Activated B cell treated with CpG ODN at 0.5 μM for 24 hours (primary cell): ENCODE measurements around the gene SMTN. TPM values are rescaled to one million over a fixed set of nuclear protein-coding genes. Genes with fewer than 3 reads are reported as not detected.

Source experiments
- ATAC-seq: fragments of 200-7000 bp; cut with Tn5 transposase; one replicate; pipeline ENCODE4 v1.10.0; 2021; ENCODE audit warnings: low read depth, mild to moderate bottlenecking, moderate library complexity
- CTCF ChIA-PET: fragments of 350-600 bp; sonication (Branson Sonifier 250); formaldehyde crosslinking; loops from one replicate; lab custom pipeline; 2021; ENCODE audit warnings: antibody characterized with exemption; lab: Charles Lee
- POLR2A ChIA-PET: fragments of 350-600 bp; sonication (Branson Sonifier 250); formaldehyde crosslinking; loops from one replicate; lab custom pipeline; 2021; ENCODE audit warnings: antibody characterized with exemption; lab: Charles Lee
- DNase-seq: peaks from one replicate; pipeline ENCODE4 v3.0.0; 2022
- H3K27ac Mint-ChIP-seq: one replicate; pipeline ENCODE4 v1.8.0; 2020; ENCODE audit warnings: mixed read lengths
- H3K27me3 Mint-ChIP-seq: one replicate; pipeline ENCODE4 v1.8.0; 2021; ENCODE audit warnings: mixed read lengths
- H3K36me3 Mint-ChIP-seq: one replicate; pipeline ENCODE4 v1.8.0; 2021; ENCODE audit warnings: low read depth, mixed read lengths
- H3K4me1 Mint-ChIP-seq: one replicate; pipeline ENCODE4 v1.8.0; 2021; ENCODE audit warnings: mixed read lengths
- H3K4me3 Mint-ChIP-seq: one replicate; pipeline ENCODE4 v1.8.0; 2020; ENCODE audit warnings: mild to moderate bottlenecking, mixed read lengths
- H3K9me3 Mint-ChIP-seq: one replicate; pipeline ENCODE4 v1.8.0; 2020; ENCODE audit warnings: mixed read lengths
- intact Hi-C: fragments of 100-400 bp; cut with micrococcal nuclease; formaldehyde crosslinking; loops from one replicate; pipeline ENCODE4 v1.15.1; 2024
- total RNA-seq: library from RNA; stranded (reverse); gene quantifications from 2 replicates; pipeline ENCODE4 v1.2.3, GENCODE V29; 2022
- TF ChIP-seq, protein P1 (sequence below): fragments of 200-600 bp; IDR thresholded peaks from one replicate; pipeline ENCODE4 v1.8.0; 2022; ENCODE audit warnings: antibody characterized with exemption, mild to moderate bottlenecking

Gene SMTN
- total RNA-seq, 1 donor from 2014 or later, result 3.1 TPM

GRCh38 chr22:31098632-31099110 is 17.6 kb downstream of the SMTN start:
- H3K4me3 Mint-ChIP-seq, result no peak overlapping the region
- TF ChIP-seq, protein P1, sequence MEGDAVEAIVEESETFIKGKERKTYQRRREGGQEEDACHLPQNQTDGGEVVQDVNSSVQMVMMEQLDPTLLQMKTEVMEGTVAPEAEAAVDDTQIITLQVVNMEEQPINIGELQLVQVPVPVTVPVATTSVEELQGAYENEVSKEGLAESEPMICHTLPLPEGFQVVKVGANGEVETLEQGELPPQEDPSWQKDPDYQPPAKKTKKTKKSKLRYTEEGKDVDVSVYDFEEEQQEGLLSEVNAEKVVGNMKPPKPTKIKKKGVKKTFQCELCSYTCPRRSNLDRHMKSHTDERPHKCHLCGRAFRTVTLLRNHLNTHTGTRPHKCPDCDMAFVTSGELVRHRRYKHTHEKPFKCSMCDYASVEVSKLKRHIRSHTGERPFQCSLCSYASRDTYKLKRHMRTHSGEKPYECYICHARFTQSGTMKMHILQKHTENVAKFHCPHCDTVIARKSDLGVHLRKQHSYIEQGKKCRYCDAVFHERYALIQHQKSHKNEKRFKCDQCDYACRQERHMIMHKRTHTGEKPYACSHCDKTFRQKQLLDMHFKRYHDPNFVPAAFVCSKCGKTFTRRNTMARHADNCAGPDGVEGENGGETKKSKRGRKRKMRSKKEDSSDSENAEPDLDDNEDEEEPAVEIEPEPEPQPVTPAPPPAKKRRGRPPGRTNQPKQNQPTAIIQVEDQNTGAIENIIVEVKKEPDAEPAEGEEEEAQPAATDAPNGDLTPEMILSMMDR, result no peak
- no peaks in the 10 kb centered on the region for H3K36me3 Mint-ChIP-seq
- H3K27ac Mint-ChIP-seq, result no peak overlapping the region
- ATAC-seq (no peak), DNase-seq (no peak)
- ChIA-PET POLR2A (no interaction called here), CTCF (no interaction called here)
- intact Hi-C loops, result no loop called here
- H3K9me3 Mint-ChIP-seq, result no peaks in the 10 kb centered on the region
- no peaks in the 10 kb centered on the region for H3K4me1 Mint-ChIP-seq
- H3K27me3 Mint-ChIP-seq, result no peaks in the 10 kb centered on the region

- no peak for DNase-seq
- H3K4me1 Mint-ChIP-seq, result no peaks in the 10 kb centered on the region
- H3K27me3 Mint-ChIP-seq, result no peaks in the 10 kb centered on the region
- no peak for ATAC-seq
- H3K27ac Mint-ChIP-seq, result no peak overlapping the region
- H3K4me3 Mint-ChIP-seq, result no peak overlapping the region
- ChIA-PET CTCF (interaction anchor here (1.2 kb wide), 1 partner anchor 8 kb away, joined by 4 read pairs; the partner anchor contains the start of gene SELENOM), POLR2A (no interaction called here)
- intact Hi-C loops, result no loop called here
- TF ChIP-seq, protein P1, result no peak
- H3K36me3 Mint-ChIP-seq, result no peaks in the 10 kb centered on the region
- H3K9me3 Mint-ChIP-seq, result no peaks in the 10 kb centered on the region
Measured at GRCh38 chr22:31099386-31099785, 18.3 kb downstream of the SMTN start.

- Mint-ChIP-seq H3K27me3 (no peaks in the 10 kb centered on the region), H3K9me3 (no peaks in the 10 kb centered on the region), H3K4me3 (no peak overlapping the region), H3K27ac (no peak overlapping the region), H3K36me3 (no peaks in the 10 kb centered on the region), H3K4me1 (no peaks in the 10 kb centered on the region)
- POLR2A ChIA-PET, result no interaction called here
- intact Hi-C loops, result no loop called here
- DNase-seq (no peak), ATAC-seq (no peak)
- TF ChIP-seq, protein P1, result no peak
- CTCF ChIA-PET, result interaction anchor here (1.2 kb wide), 1 partner anchor 8 kb away, joined by 4 read pairs; the partner anchor contains the start of gene SELENOM
Measured at GRCh38 chr22:31099841-31100761, 19.0 kb downstream of the SMTN start.

DNA sequence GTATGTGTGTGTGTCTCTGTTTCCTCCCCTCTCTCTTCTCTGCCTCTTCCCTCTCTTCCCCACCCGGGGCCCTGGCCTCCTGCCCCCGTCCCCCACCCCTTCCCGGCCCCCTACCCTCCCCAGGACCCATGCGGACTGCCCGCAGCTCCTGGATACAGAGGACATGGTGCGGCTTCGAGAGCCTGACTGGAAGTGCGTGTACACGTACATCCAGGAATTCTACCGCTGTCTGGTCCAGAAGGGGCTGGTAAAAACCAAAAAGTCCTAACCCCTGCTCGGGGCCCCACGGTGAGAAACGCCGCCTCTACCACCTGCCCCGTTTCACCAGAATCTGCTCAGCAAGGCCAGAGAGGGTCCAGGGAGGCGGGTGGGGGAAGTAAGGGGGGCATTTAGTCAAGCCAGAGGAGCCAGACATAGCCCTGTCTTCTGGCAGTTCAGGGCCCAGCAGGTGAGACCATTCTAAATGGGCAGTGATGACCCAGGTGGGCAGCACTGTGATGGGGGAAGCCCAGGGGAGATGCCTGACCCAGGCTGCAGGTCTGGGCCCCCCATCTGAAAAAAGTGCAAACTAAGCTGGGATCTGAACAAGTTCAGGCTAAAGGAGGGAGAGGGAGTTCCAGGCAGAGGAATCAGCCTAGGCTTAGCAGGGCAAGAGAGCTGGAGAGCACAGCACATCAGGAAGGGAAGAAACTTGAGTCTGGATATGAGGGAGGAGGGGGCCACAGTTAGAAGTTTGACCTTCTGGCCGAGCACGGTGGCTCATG is 19.8 kb downstream of the SMTN start:
- CTCF ChIA-PET, result no interaction called here

More for the DNA sequence above, 19.8 kb downstream of the SMTN start:
- Mint-ChIP-seq H3K27me3 (no peaks in the 10 kb centered on the region), H3K9me3 (no peaks in the 10 kb centered on the region), H3K36me3 (no peaks in the 10 kb centered on the region), H3K4me1 (peaks cover 3% of the 10 kb centered on the region), H3K4me3 (no peak overlapping the region), H3K27ac (no peak overlapping the region)
- TF ChIP-seq, protein P1, result no peak
- ATAC-seq (no peak), DNase-seq (no peak)
- POLR2A ChIA-PET, result no interaction called here
- intact Hi-C loops, result no loop called here
